HepG2 (cell line): ENCODE data around the gene VTN. TPM values are rescaled to one million over a fixed set of nuclear protein-coding genes. Genes with fewer than 3 reads are reported as not detected.

ENCODE experiments used
- ATAC-seq: fragments of 200-7000 bp; cut with Tn5 transposase; 3 replicates; pipeline ENCODE4 v1.9.1; 2020; ENCODE audit warnings: mild to moderate bottlenecking, moderate library complexity
- BruUV-seq: library from RNA; stranded (reverse); fragments of 400-500 nt; replicated peaks from 2 replicates; lab custom pipeline; 2021; lab: Mats Ljungman, UMichigan
- CTCF ChIA-PET: fragments of 300-600 bp; formaldehyde crosslinking; extraction: SDS; loops from one replicate; lab custom pipeline; 2021; ENCODE audit warnings: low total read pairs, inconsistent platforms, low intra/inter-chr PET ratio; lab: Yijun Ruan, JAX
- POLR2A ChIA-PET: fragments of 350-600 bp; sonication (Branson Sonifier 250); formaldehyde crosslinking; loops from one replicate; lab custom pipeline; 2020; ENCODE audit warnings: antibody characterized with exemption, inconsistent platforms; lab: Yijun Ruan, JAX
- DNase-seq: peaks from one replicate; pipeline ENCODE4 v3.0.0-alpha.2; 2015; ENCODE audit warnings: low spot score
- FAIRE-seq: peaks from 3 replicates; lab custom pipeline; 2011; peaks lifted over from hg19 to GRCh38; lab: Jason Lieb, UNC
- H2AFZ ChIP-seq: one replicate; pipeline ENCODE4 v1.6.1; 2011; ENCODE audit warnings: low read length, inconsistent platforms
- H3K27ac ChIP-seq: fragments of 300-600 bp; 3 replicates; pipeline ENCODE4 v1.8.0; 2011; ENCODE audit warnings: mixed run types, mild to moderate bottlenecking, mixed read lengths, low read length, inconsistent platforms; ENCODE audit not compliant: insufficient read depth; ENCODE audit errors: extremely low read length
- H3K27me3 ChIP-seq, 2 experiments: fragments of 200-600 bp in 1 of 2; 2 replicates in 1 of 2; 3 replicates in 1 of 2; pipeline versions ENCODE4 v1.6.0 to v1.8.0; 2011; ENCODE audit warnings: low read length in 2 of 2, mild to moderate bottlenecking in 2 of 2, moderate library complexity in 2 of 2, inconsistent platforms in 1 of 2; ENCODE audit not compliant: insufficient read depth in 2 of 2, control insufficient read depth in 1 of 2
- H3K36me3 ChIP-seq, 2 experiments: fragments of 200-600 bp in 1 of 2; replicated peaks in 1 of 2; 2 replicates in 1 of 2; 3 replicates in 1 of 2; pipeline versions ENCODE4 v1.5.1 to v1.8.0; 2011; ENCODE audit warnings: low read length in 2 of 2, inconsistent platforms in 1 of 2; ENCODE audit not compliant: insufficient read depth in 2 of 2, control insufficient read depth in 1 of 2
- H3K4me1 ChIP-seq: 2 replicates; pipeline ENCODE4 v1.5.1; 2012; ENCODE audit warnings: low read length, inconsistent platforms; ENCODE audit not compliant: insufficient read depth
- H3K4me2 ChIP-seq: 2 replicates; pipeline ENCODE4 v1.6.0; 2011; ENCODE audit warnings: low read depth, low read length, inconsistent platforms
- H3K4me3 ChIP-seq, 3 experiments: fragments of 200-600 bp in 1 of 3; sonication (generic), shearing (Covaris generic) in 1 of 3; replicated peaks in 1 of 3; 2 replicates each; pipeline ENCODE4 v1.5.1; 2011 to 2016; ENCODE audit warnings: low read length in 3 of 3, inconsistent platforms in 2 of 3, low read depth in 2 of 3, mild to moderate bottlenecking in 2 of 3, control low read depth in 1 of 3, mixed read lengths in 1 of 3; ENCODE audit not compliant: insufficient read depth in 1 of 3
- H3K79me2 ChIP-seq: one replicate; pipeline ENCODE4 v1.6.1; 2011; ENCODE audit warnings: low read length, inconsistent platforms; ENCODE audit not compliant: insufficient read depth
- H3K9ac ChIP-seq: 2 replicates; pipeline ENCODE4 v1.6.0; 2011; ENCODE audit warnings: mild to moderate bottlenecking, low read depth, low read length, inconsistent platforms; ENCODE audit not compliant: insufficient read depth
- H3K9me3 ChIP-seq: 2 replicates; pipeline ENCODE4 v1.5.1; 2012; ENCODE audit warnings: mild to moderate bottlenecking, low read length
- H4K20me1 ChIP-seq: 2 replicates; pipeline ENCODE4 v1.6.0; 2011; ENCODE audit warnings: inconsistent platforms, mild to moderate bottlenecking, low read length, moderate library complexity; ENCODE audit not compliant: insufficient read depth
- CEBPB ChIP-seq: IDR thresholded peaks from 2 replicates; pipeline ENCODE4 v1.6.1; 2011; ENCODE audit warnings: low read depth, low read length, improper control_type of control experiment, borderline replicate concordance
- CEBPG ChIP-seq: IDR thresholded peaks from 2 replicates; pipeline ENCODE4 v1.6.1; 2016
- GATAD2A ChIP-seq: IDR thresholded peaks from 2 replicates; pipeline ENCODE4 v1.6.1; 2016
- HNF1A ChIP-seq, 2 experiments: sonication (generic) in 1 of 2; formaldehyde crosslinking in 1 of 2; IDR thresholded peaks; 2 replicates each; pipeline versions ENCODE4 v1.4.0 to v1.6.1; 2016 to 2020; ENCODE audit warnings: borderline replicate concordance in 1 of 2, low read depth in 1 of 2, mild to moderate bottlenecking in 1 of 2, missing genetic modification reagents in 1 of 2
- HNRNPUL1 ChIP-seq: fragments of 200-400 bp; formaldehyde crosslinking; IDR thresholded peaks from 2 replicates; pipeline ENCODE4 v1.6.1; 2017; ENCODE audit warnings: low read depth, mild to moderate bottlenecking, low read length, moderate library complexity
- PAF1 ChIP-seq: IDR thresholded peaks from 2 replicates; pipeline ENCODE4 v1.6.1; 2016; ENCODE audit warnings: missing genetic modification reagents, missing compliant biosample characterization
- POGZ ChIP-seq: sonication (generic); formaldehyde crosslinking; IDR thresholded peaks from 2 replicates; pipeline ENCODE4 v1.4.0; 2020; ENCODE audit warnings: mild to moderate bottlenecking, missing genetic modification reagents
- THAP11 ChIP-seq: IDR thresholded peaks from 2 replicates; pipeline ENCODE4 v1.6.1; 2016; ENCODE audit warnings: missing biosample characterization, missing genetic modification reagents
- ZNF788 ChIP-seq: sonication (generic); formaldehyde crosslinking; IDR thresholded peaks from 2 replicates; pipeline ENCODE4 v1.5.0; 2020; ENCODE audit warnings: mild to moderate bottlenecking, missing genetic modification reagents, borderline replicate concordance
- WGBS: methylation state at CpG from one replicate; pipeline ENCODE4 v1.1.6; 2017; ENCODE audit warnings: low lambda C conversion rate; 5-methylcytosine and 5-hydroxymethylcytosine counted together
- in situ Hi-C: cut with HindIII; loops from 2 replicates; pipeline ENCODE4 v1.10.0; 2017; ENCODE audit warnings: low pct_unique_long_range_greater_than_20kb; ENCODE audit not compliant: extremely low pct_ligation_motif_present
- intact Hi-C: fragments of 100-400 bp; cut with micrococcal nuclease; formaldehyde crosslinking; loops from one replicate; pipeline ENCODE4 v1.10.0; 2022; ENCODE audit not compliant: unreplicated experiment
- polyA plus RNA-seq, 8 experiments: library from polyadenylated mRNA; depleted of rRNA in 3 of 8; stranded (reverse) in 7 of 8; unstranded in 1 of 8; fragments of >200 nt; fragmentation: Illumina TruSeq in 4 of 8; extraction: Trizol in 4 of 8; gene quantifications; 2 replicates each; pipeline versions ENCODE4 v1.2.1 to v1.2.3, GENCODE V29; 2011 to 2016; ENCODE audit warnings: low read depth in 4 of 8, missing spikeins in 1 of 8, mixed read lengths in 1 of 8; ENCODE audit not compliant: insufficient read depth in 1 of 8
- total RNA-seq, 5 experiments: library from RNA; depleted of rRNA; stranded (reverse); fragments of >200 nt; fragmentation: Illumina TruSeq; extraction: Trizol; gene quantifications; 2 replicates each; pipeline ENCODE4 v1.2.3, GENCODE V29; 2016; ENCODE audit warnings: low read depth in 1 of 5

The VTN gene
- total and polyA plus RNA-seq, 2 of the 13 experiments (the other 11 are each of a cell fraction or from before 2014, with no cell fraction given), result 108 to 131 TPM

GRCh38 chr17:28324267-28324745 lies 45.8 kb downstream of the VTN start:
- FAIRE-seq (no peak), ATAC-seq (no peak), DNase-seq (no peak)
- Histone ChIP-seq H3K9ac (no peak overlapping the region), H3K4me1 (peaks cover 78% of the 10 kb centered on the region), H3K4me3 (no peak overlapping the region), H3K27ac (peak overlapping the region; percentile 7), H3K79me2 (peaks cover 70% of the 10 kb centered on the region), H3K4me2 (peak overlapping the region; percentile 21), H3K27me3 (no peaks in the 10 kb centered on the region), H3K36me3 (peaks cover 9 to 39% of the 10 kb centered on the region in 2 experiments), H4K20me1 (peaks cover 5% of the 10 kb centered on the region; the same call in 1 of the 2 replicates), H3K9me3 (no peaks in the 10 kb centered on the region), H2AFZ (no peak overlapping the region)
- WGBS, result 69% methylated on average over 5 of the region's 5 CpGs
- TF ChIP-seq POGZ (CRISPR knock-in tag) (no peak), CEBPG (CRISPR knock-in tag) (0 out of 2 replicates have a peak, but pooled peaks have one; percentile 39), CEBPB (peak; percentile 75), HNF1A (IDR thresholded peaks at IDR 0.05; ENCODE audit: low read depth) (peak; percentile 41; the same call in 1 of the 2 replicates), HNF1A (CRISPR knock-in tag; IDR thresholded peaks at IDR 0.05; ENCODE audit: borderline replicate concordance) (no peak), PAF1 (no peak), HNRNPUL1 (no peak), ZNF788 (no peak), THAP11 (CRISPR knock-in tag) (no peak), GATAD2A (CRISPR knock-in tag) (0 out of 2 replicates have a peak, but pooled peaks have one; percentile 14)
- no TSS peak for BruUV-seq
- ChIA-PET CTCF (no interaction called here), POLR2A (no interaction called here)
- intact Hi-C loops (no loop called here), in situ Hi-C loops (loop anchor here (25.0 kb wide), 1 partner anchor 287 kb away; the partner anchor contains the start of gene NLK)
